Measurements from ENCODE around the gene CCDC180.
"Not testable (repeated sequence)": the region's sequence is repeated elsewhere in the genome, so short reads cannot be mapped to it uniquely, and the experiment has no call there.

The CCDC180 gene

DNA sequence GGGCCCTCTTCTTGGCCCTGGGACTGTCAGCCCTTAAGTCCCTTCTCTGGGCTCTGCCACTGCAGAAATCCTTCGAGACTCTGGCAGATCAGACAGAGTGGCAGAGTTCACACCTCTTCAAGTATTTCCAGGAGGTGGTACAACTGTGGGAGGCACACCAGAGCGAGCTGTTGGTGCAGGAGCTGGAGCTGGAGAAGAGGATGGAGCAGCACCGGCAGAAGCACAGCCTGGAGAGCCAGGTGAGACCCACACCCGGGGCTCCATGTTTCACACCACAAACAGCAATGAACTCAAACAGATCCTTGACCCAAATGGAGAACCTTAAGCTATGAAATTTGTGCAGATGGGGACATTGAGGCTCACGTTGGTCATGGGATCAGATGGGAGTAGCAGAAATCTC is 17.5 kb downstream of the CCDC180 start:
- TF ChIP-seq, protein P1, sequence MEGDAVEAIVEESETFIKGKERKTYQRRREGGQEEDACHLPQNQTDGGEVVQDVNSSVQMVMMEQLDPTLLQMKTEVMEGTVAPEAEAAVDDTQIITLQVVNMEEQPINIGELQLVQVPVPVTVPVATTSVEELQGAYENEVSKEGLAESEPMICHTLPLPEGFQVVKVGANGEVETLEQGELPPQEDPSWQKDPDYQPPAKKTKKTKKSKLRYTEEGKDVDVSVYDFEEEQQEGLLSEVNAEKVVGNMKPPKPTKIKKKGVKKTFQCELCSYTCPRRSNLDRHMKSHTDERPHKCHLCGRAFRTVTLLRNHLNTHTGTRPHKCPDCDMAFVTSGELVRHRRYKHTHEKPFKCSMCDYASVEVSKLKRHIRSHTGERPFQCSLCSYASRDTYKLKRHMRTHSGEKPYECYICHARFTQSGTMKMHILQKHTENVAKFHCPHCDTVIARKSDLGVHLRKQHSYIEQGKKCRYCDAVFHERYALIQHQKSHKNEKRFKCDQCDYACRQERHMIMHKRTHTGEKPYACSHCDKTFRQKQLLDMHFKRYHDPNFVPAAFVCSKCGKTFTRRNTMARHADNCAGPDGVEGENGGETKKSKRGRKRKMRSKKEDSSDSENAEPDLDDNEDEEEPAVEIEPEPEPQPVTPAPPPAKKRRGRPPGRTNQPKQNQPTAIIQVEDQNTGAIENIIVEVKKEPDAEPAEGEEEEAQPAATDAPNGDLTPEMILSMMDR (IDR thresholded peaks at IDR 0.05; ENCODE audit: extremely low read depth, missing control alignments), result no peak
- DNase-seq (ENCODE audit: low spot score), result no peak

- TF ChIP-seq, protein P1 (IDR thresholded peaks at IDR 0.05; ENCODE audit: extremely low read depth, missing control alignments), result no peak
- DNase-seq (ENCODE audit: low spot score), result no peak
Measured at GRCh38 chr9:97327562-97327961, 20.1 kb downstream of the CCDC180 start.

DNA sequence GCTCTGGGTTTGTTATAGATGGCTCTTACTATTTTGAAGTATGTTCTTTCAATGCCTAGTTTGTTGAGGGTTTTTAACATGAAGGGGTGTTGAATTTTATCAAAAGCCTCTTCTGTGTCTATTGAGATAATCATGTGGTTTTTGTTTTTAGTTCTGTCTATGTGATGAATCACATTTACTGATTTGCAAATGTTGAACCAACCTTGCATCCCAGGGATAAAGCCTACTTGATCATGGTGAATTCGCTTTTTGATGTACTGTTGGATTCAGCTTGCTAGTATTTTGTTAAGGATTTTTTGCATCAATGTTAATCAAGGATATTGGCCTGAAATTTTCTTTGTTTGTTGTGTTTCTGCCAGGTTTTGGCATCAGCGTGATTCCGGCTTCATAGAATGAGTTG is 25.5 kb downstream of the CCDC180 start:
- TF ChIP-seq, protein P1 (IDR thresholded peaks at IDR 0.05; ENCODE audit: extremely low read depth, missing control alignments), result no peak
- no peak for DNase-seq (ENCODE audit: low spot score)

DNA sequence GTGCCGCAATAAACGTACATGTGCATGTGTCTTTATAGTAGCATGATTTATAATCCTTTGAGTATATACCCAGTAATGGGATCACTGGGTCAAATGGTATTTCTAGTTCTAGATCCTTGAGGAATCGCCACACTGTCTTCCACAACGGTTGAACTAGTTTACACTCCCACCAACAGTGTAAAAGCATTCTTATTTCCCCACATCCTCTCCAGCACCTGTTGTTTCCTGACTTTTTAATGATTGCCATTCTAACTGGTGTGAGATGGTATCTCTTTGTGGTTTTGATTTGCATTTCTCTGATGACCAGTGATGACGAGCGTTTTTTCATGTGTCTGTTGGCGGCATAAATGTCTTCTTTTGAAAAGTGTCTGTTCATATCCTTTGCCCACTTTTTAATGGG is 28.2 kb downstream of the CCDC180 start:
- not testable (repeated sequence) for DNase-seq (ENCODE audit: low spot score)

DNA sequence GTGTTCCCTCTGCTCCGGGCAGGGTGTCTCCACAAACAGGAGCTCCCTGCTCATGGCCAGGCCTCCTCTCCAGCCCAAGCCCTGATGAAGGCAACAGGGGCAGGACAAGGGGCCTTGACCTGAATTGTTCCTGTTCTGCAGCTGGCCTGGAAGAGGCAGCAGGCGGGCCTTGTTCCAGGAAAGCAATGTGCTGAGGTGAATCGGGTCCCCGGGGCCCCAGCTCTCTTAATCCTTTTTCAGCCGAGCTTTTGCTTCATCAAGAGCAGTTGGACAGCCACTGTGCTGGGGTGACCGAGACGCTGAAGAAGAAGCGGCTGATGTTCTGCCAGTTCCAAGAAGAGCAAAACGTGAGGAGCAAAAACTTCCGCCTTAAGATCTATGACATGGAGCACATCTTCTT is 41.4 kb downstream of the CCDC180 start:
- DNase-seq (ENCODE audit: low spot score), result no peak
- TF ChIP-seq, protein P1 (IDR thresholded peaks at IDR 0.05; ENCODE audit: extremely low read depth, missing control alignments), result no peak

- TF ChIP-seq, protein P1 (IDR thresholded peaks at IDR 0.05; ENCODE audit: extremely low read depth, missing control alignments), result no peak
- no peak for DNase-seq (ENCODE audit: low spot score)
Measured at GRCh38 chr9:97349400-97349799, 41.9 kb downstream of the CCDC180 start.

- DNase-seq (ENCODE audit: low spot score), result no peak
- TF ChIP-seq, protein P1 (IDR thresholded peaks at IDR 0.05; ENCODE audit: extremely low read depth, missing control alignments), result no peak
Measured at GRCh38 chr9:97354637-97355036, 47.2 kb downstream of the CCDC180 start.

DNA sequence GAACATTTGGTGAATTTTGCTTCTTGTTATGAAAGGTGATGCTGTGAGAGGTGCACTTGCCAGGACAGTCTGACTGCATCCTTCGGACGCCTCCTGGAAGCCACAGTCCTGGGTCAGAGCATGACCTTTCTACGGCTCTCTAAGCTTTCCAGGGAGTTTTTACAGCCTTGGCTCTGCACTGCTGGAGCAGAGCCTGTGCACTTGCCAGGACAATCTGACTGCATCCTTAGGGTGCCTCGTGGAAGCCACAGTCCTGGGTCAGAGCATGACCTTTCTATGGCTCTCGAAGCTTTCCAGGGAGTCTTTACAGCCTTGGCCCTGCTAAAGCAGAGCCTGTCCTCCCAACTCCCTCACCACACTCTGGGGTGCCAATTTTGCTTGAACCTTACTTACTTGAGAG is 49.6 kb downstream of the CCDC180 start:
- DNase-seq (ENCODE audit: low spot score), result no peak
- TF ChIP-seq, protein P1 (IDR thresholded peaks at IDR 0.05; ENCODE audit: extremely low read depth, missing control alignments), result no peak
